IMR-90 (cell line): ENCODE measurements around the gene DIPK1A. TPM values are rescaled to one million over a fixed set of nuclear protein-coding genes. Genes with fewer than 3 reads are reported as not detected.

Experiments
- ATAC-seq: fragments of 200-7000 bp; cut with Tn5 transposase; 2 replicates; pipeline ENCODE4 v1.9.1; 2020; ENCODE audit warnings: low read depth, mild to moderate bottlenecking, moderate library complexity
- BruUV-seq: library from RNA; stranded (reverse); fragments of 400-500 nt; replicated peaks from 2 replicates; lab custom pipeline; 2021; lab: Mats Ljungman, UMichigan
- CTCF ChIA-PET: fragments of 300-600 bp; formaldehyde crosslinking; extraction: SDS; loops from one replicate; lab custom pipeline; 2021; ENCODE audit warnings: antibody characterized with exemption; lab: Yijun Ruan, JAX
- POLR2A ChIA-PET: fragments of 300-600 bp; sonication (Branson Sonifier 250); formaldehyde crosslinking; loops from one replicate; lab custom pipeline; 2022; ENCODE audit warnings: antibody characterized with exemption; ENCODE audit not compliant: unreplicated experiment; lab: Charles Lee
- DNase-seq: peaks from one replicate; pipeline ENCODE4 v3.0.0; 2013
- H2AFZ ChIP-seq: replicated peaks from 2 replicates; pipeline ENCODE3; 2013; ENCODE audit warnings: low read length, mild to moderate bottlenecking; ENCODE audit not compliant: poor library complexity
- H2AK5ac ChIP-seq: 2 replicates; pipeline ENCODE4 v1.6.1; 2013; ENCODE audit warnings: low read depth, low read length, inconsistent platforms
- H2AK9ac ChIP-seq: replicated peaks from 2 replicates; pipeline ENCODE3; 2013; ENCODE audit warnings: mild to moderate bottlenecking, low read depth, low read length, moderate library complexity; ENCODE audit not compliant: poor library complexity
- H2BK120ac ChIP-seq: 2 replicates; pipeline ENCODE4 v1.6.1; 2013; ENCODE audit warnings: low read depth, low read length, inconsistent platforms
- H2BK15ac ChIP-seq: 3 replicates; pipeline ENCODE4 v1.6.1; 2013; ENCODE audit warnings: low read depth, low read length, inconsistent platforms
- H2BK20ac ChIP-seq: 2 replicates; pipeline ENCODE4 v1.6.1; 2013; ENCODE audit warnings: low read depth, mild to moderate bottlenecking, inconsistent platforms, low read length, moderate library complexity
- H2BK5ac ChIP-seq: 2 replicates; pipeline ENCODE4 v1.6.1; 2013; ENCODE audit warnings: mild to moderate bottlenecking, low read depth, low read length, inconsistent platforms; ENCODE audit not compliant: poor library complexity, severe bottlenecking
- H3K14ac ChIP-seq: replicated peaks from 2 replicates; pipeline ENCODE4 v1.6.1; 2013; ENCODE audit warnings: low read depth, low read length, inconsistent platforms
- H3K18ac ChIP-seq: 2 replicates; pipeline ENCODE4 v1.6.1; 2013; ENCODE audit warnings: low read depth, low read length, control low read depth
- H3K23ac ChIP-seq: 2 replicates; pipeline ENCODE4 v1.6.1; 2013; ENCODE audit warnings: low read depth, low read length, inconsistent platforms
- H3K27ac ChIP-seq: 2 replicates; pipeline ENCODE4 v1.5.1; 2013; ENCODE audit warnings: mild to moderate bottlenecking, control low read depth, low read length; ENCODE audit not compliant: insufficient read depth
- H3K27me3 ChIP-seq: 2 replicates; pipeline ENCODE4 v1.6.1; 2013; ENCODE audit warnings: low read length; ENCODE audit not compliant: control insufficient read depth, insufficient read depth
- H3K36me3 ChIP-seq: 2 replicates; pipeline ENCODE4 v1.6.1; 2013; ENCODE audit warnings: low read length, mixed read lengths; ENCODE audit not compliant: control insufficient read depth, insufficient read depth
- H3K4ac ChIP-seq: 2 replicates; pipeline ENCODE4 v1.6.1; 2013; ENCODE audit warnings: low read depth, low read length, inconsistent platforms
- H3K4me1 ChIP-seq: 2 replicates; pipeline ENCODE4 v1.6.1; 2013; ENCODE audit warnings: low read length, mixed read lengths; ENCODE audit not compliant: control insufficient read depth, insufficient read depth
- H3K4me2 ChIP-seq: 2 replicates; pipeline ENCODE4 v1.6.1; 2013; ENCODE audit warnings: low read depth, mild to moderate bottlenecking, control low read depth, low read length, moderate library complexity
- H3K4me3 ChIP-seq: 2 replicates; pipeline ENCODE4 v1.5.1; 2013; ENCODE audit warnings: low read depth, mild to moderate bottlenecking, control low read depth, low read length, moderate library complexity; ENCODE audit not compliant: insufficient read depth
- H3K56ac ChIP-seq: 2 replicates; pipeline ENCODE4 v1.6.1; 2013; ENCODE audit warnings: low read length, inconsistent platforms; ENCODE audit not compliant: insufficient read depth; ENCODE audit errors: extremely low read depth
- H3K79me1 ChIP-seq, 2 experiments: 2 replicates each; pipeline ENCODE4 v1.6.1; 2013; ENCODE audit warnings: low read length in 2 of 2, inconsistent platforms in 1 of 2, low read depth in 1 of 2
- H3K9ac ChIP-seq: 2 replicates; pipeline ENCODE4 v1.6.1; 2013; ENCODE audit warnings: low read depth, low read length, control low read depth
- H3K9me1 ChIP-seq: 2 replicates; pipeline ENCODE4 v1.6.1; 2013; ENCODE audit warnings: low read length, inconsistent platforms; ENCODE audit not compliant: insufficient read depth
- H3K9me3 ChIP-seq: 2 replicates; pipeline ENCODE4 v1.6.1; 2013; ENCODE audit warnings: low read length; ENCODE audit not compliant: control insufficient read depth, insufficient read depth
- H4K20me1 ChIP-seq: 2 replicates; pipeline ENCODE4 v1.6.1; 2013; ENCODE audit warnings: low read length, inconsistent platforms; ENCODE audit not compliant: insufficient read depth
- H4K5ac ChIP-seq: 2 replicates; pipeline ENCODE4 v1.6.1; 2013; ENCODE audit warnings: mild to moderate bottlenecking, low read depth, low read length, control low read depth
- H4K8ac ChIP-seq, 2 experiments: 2 replicates each; pipeline ENCODE4 v1.6.1; 2013; ENCODE audit warnings: low read depth in 2 of 2, low read length in 2 of 2, control low read depth in 1 of 2, inconsistent platforms in 1 of 2
- H4K91ac ChIP-seq: 2 replicates; pipeline ENCODE4 v1.6.1; 2013; ENCODE audit warnings: low read depth, low read length, inconsistent platforms; ENCODE audit not compliant: insufficient read depth
- CTCF ChIP-seq: conservative IDR thresholded peaks from 2 replicates; pipeline ENCODE4 v1.5.1; 2012; ENCODE audit warnings: mild to moderate bottlenecking, low read depth, low read length, improper control_type of control experiment
- ELK1 ChIP-seq: fragments of 150-350 bp; IDR thresholded peaks from 2 replicates; pipeline ENCODE4 v1.6.1; 2016; ENCODE audit warnings: low read depth, mild to moderate bottlenecking, low read length, moderate library complexity, borderline replicate concordance
- NFE2L2 ChIP-seq: fragments of 150-350 bp; IDR thresholded peaks from 2 replicates; pipeline ENCODE4 v1.6.1; 2016; ENCODE audit warnings: low read depth, mild to moderate bottlenecking, low read length
- WGBS, 2 experiments: methylation state at CpG; one replicate each; pipeline versions ENCODE4 v1.1.5 to v1.1.7; 2013; ENCODE audit warnings: missing lambda C conversion rate in 2 of 2; ENCODE audit not compliant: insufficient read length in 1 of 2; ENCODE audit errors: extremely low coverage in 2 of 2; 5-methylcytosine and 5-hydroxymethylcytosine counted together
- dilution Hi-C: fragments of 300-500 bp; cut with HindIII; formaldehyde crosslinking; loops from one replicate; pipeline ENCODE4 v1.14.3; 2018; ENCODE audit warnings: low sequenced_read_pairs; ENCODE audit not compliant: unreplicated experiment
- in situ Hi-C: fragments of 300-500 bp; cut with MboI; formaldehyde crosslinking; loops from 3 replicates; pipeline ENCODE4 v1.14.3; 2019; ENCODE audit warnings: low sequenced_read_pairs, inconsistent platforms, mixed read lengths
- intact Hi-C: fragments of 100-400 bp; cut with micrococcal nuclease; formaldehyde crosslinking; loops from 2 replicates; pipeline ENCODE4 v1.10.0; 2022
- polyA plus RNA-seq, 3 experiments: library from polyadenylated mRNA; depleted of rRNA; stranded (reverse); fragments of >200 nt; gene quantifications; 2 replicates each; pipeline ENCODE4 v1.2.3, GENCODE V29; 2012; ENCODE audit warnings: low replicate concordance in 1 of 3
- total RNA-seq: library from RNA; depleted of rRNA; stranded (reverse); fragments of >200 nt; gene quantifications from 2 replicates; pipeline ENCODE4 v1.2.3, GENCODE V29; 2012

DIPK1A gene
- total and polyA plus RNA-seq, 2 of the 4 experiments (the other 2 are of a cell fraction): 4.7 to 5.7 TPM

- CTCF ChIA-PET: interaction anchor here (1.0 to 1.1 kb wide), 2 partner anchors 10 to 37 kb away, joined by 3 to 5 read pairs; partner anchors contain the start of gene EVI5
- H3K9me3 ChIP-seq: peaks cover 6% of the 10 kb centered on the region; the same call in 1 of the 2 replicates
- no TSS peak for BruUV-seq
- peaks cover 6% of the 10 kb centered on the region; the same call in 1 of the 2 replicates for H3K9me1 ChIP-seq
- POLR2A ChIA-PET: no interaction called here
- H2BK5ac ChIP-seq: peak overlapping the region; percentile 22
- no peaks in the 10 kb centered on the region for H3K36me3 ChIP-seq
- no peak overlapping the region for H2AK9ac ChIP-seq
- H4K20me1 ChIP-seq: no peaks in the 10 kb centered on the region
- H2BK20ac ChIP-seq: peak overlapping the region; percentile 16; the same call in 1 of the 2 replicates
- ATAC-seq: peak; percentile 59
- no peak overlapping the region for H3K56ac ChIP-seq
- H3K4ac ChIP-seq: no peak overlapping the region
- no peak overlapping the region for H4K91ac ChIP-seq
- no peak for TF ChIP-seq ELK1
- TF ChIP-seq CTCF: 0 out of 2 replicates have a peak, but pooled peaks have one; percentile 1
- no peak for TF ChIP-seq NFE2L2
- H3K9ac ChIP-seq: no peak overlapping the region
- H3K27ac ChIP-seq: no peak overlapping the region; the same call in 1 of the 2 replicates
- no peak overlapping the region for H3K14ac ChIP-seq
- no peak overlapping the region for H2AK5ac ChIP-seq
- no peak overlapping the region for H3K18ac ChIP-seq
- H4K5ac ChIP-seq: no peak overlapping the region
- no CpG with 5 or more reads among the region's 4 CpGs for WGBS, 2 experiments
- H2BK120ac ChIP-seq: peak overlapping the region; percentile 79; the same call in 1 of the 2 replicates
- H4K8ac ChIP-seq: no peak overlapping the region
- DNase-seq: peak; percentile 87
- no peaks in the 10 kb centered on the region for H3K27me3 ChIP-seq
- no peak overlapping the region for H3K23ac ChIP-seq
- H2BK15ac ChIP-seq: no peak overlapping the region
- H3K4me1 ChIP-seq: peaks cover 9% of the 10 kb centered on the region; the same call in 1 of the 2 replicates
- no peak overlapping the region for H2AFZ ChIP-seq
- no peak overlapping the region; the same call in 1 of the 2 replicates for H3K4me2 ChIP-seq
- in situ Hi-C loops: no loop called here
- no peak overlapping the region for H3K4me3 ChIP-seq
- intact Hi-C loops: no loop called here
- no peaks in the 10 kb centered on the region for H3K79me1 ChIP-seq
- dilution Hi-C loops: no loop called here
Observed at GRCh38 chr1:92795166-92795565, 166.1 kb downstream of the DIPK1A start.
